M059J (cell line): ENCODE measurements around the gene KCNK18. TPM values are rescaled to one million over a fixed set of nuclear protein-coding genes. Genes with fewer than 3 reads are reported as not detected.
"Not testable (repeated sequence)": the region's sequence is repeated elsewhere in the genome, so short reads cannot be mapped to it uniquely, and the experiment has no call there.

Source experiments
- DNase-seq: peaks from one replicate; pipeline ENCODE4 v3.0.0-alpha.2; 2012; ENCODE audit warnings: low read depth
- total RNA-seq: library from RNA; depleted of rRNA; stranded (reverse); fragments of >200 nt; shearing (Covaris generic); gene quantifications from 2 replicates; pipeline ENCODE4 v1.2.3, GENCODE V29; 2014

The KCNK18 gene
- total RNA-seq, 1 experiment from 2014 or later: not detected

- no peak for DNase-seq
Measured at GRCh38 chr10:117170244-117170643, 27.0 kb upstream of the KCNK18 start.

DNA sequence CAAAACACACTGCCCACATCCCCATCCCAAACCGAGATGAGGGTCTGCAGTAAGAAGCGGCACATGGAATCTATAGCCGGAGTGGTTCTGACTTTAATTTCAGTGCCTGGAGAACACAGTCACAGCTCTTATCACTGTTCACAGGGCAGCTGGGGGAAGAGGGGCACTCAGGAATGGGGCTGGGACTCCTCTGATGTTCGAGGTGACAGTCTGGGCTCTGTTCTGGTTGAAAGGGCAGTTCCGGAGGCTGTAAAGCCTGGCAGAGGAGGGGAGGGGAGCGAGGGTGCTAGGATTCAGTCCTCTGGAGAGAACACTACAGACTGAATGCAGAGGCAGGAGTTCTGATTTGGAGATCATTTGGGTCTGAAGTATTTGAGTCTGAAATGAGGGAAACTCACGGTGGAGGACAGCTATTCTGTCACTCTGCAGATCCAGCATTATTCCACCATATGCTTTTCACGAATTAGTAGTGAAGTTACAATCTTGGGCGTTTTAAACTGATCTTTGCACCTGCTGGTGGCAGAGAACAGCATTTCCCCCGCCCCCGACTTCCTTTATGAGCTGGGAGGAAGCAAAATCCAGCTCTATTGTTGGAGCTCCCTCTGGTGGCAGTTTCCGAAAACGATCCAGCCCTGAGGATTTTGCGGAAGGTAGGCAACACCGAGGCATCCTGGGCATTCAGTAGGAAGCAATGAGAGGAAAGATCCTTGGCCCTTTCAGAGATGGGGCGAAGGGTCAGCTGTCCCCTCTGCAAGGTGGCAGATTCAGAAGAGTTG lies 22.7 kb upstream of the KCNK18 start:
- peak; percentile 73 for DNase-seq

DNA sequence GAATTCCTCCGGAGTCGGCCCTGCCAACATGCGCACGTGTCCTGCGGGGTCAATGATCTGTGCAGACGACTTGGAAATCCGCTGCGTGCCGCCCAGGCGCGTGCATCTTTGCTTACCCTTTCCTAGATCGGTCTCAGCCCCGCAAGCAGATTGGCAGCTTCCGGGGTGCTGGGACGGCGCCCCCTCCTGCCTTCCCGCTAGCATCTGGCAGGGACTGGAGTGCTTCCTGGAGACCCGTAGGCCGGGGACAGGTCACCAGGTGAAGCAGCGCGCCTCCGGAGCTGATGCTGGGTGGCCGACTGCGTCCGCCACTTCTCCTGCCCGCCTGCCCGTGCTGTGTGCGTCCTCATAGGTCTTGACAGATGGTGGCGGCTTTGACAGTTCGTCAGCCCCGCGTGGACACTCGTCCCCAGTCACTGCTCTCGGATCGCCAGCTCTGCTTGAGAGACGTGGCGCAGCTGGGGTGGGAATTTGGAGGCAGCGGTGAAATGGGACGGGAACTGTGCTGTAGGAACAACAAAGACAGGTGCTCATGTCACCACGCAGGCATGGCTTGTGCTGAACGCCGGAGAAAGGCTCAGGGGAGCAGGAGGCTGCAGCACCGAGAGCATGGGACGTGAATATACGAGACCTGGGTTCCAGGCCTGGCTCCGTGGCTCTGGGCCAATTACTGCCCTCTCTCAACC lies 21.9 kb upstream of the KCNK18 start:
- DNase-seq: peak; percentile 12

- DNase-seq: peak; percentile 64
Measured at GRCh38 chr10:117175901-117176534, 21.3 kb upstream of the KCNK18 start.

DNA sequence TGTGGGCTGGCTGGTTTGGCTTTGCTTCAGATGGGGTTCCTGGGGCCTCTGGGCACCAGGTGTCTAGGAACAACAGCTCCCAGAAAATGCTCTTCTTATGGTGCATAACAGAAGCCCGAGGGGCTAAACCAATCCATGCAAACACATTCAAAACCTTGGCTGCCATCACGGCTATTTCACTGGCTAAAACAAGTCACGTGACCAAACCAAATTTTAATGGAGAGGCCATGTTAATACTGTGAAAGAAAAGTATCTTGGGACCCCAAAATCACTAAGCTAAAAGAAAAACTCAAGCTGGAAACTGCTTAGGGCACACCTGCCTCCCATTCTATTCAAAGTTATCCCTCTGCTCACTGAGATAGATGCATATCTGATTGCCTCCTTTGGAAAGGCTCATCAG lies 19.1 kb upstream of the KCNK18 start:
- no peak for DNase-seq

DNA sequence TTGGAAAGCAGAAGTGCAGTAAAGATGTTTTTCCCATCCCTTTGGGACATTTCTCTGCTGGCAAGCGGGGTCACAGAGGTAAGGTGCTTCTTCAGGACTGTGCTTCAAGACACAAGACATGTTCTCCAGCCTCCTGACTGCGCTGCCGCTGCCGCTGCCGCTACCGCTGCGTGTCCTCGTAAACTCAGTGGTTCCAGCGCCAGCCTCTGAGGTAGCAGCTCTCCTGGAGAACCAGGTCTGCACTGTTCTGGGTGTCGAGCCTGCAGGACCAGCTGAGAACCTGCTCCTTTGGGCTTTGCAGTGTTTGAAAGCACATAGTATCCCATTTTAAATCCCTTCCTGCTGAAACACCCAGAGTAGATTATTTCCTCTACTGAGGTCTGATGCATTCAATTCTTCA lies 13.0 kb upstream of the KCNK18 start:
- no peak for DNase-seq

GRCh38 chr10:117184821-117185220 lies 12.5 kb upstream of the KCNK18 start:
- DNase-seq: no peak

DNA sequence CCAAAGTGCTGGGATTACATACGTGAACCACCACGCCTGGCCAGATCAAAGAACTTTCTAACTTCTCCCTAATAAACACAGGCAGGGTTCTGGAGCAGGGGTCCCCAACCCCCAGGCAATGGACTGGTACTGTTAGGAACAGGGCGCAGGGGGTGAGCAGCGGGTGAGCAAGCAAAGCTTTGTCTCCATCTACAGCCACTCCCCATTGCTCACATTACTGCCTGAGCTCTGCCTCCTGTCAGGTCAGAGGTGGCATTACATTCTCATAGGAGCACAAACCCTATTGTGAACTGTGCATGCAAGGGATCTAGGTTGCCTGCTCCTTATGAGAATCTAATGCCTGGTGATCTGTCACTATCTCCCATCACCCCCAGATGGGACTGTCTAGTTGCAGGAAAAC lies 11.5 kb upstream of the KCNK18 start:
- not testable (repeated sequence) for DNase-seq

DNA sequence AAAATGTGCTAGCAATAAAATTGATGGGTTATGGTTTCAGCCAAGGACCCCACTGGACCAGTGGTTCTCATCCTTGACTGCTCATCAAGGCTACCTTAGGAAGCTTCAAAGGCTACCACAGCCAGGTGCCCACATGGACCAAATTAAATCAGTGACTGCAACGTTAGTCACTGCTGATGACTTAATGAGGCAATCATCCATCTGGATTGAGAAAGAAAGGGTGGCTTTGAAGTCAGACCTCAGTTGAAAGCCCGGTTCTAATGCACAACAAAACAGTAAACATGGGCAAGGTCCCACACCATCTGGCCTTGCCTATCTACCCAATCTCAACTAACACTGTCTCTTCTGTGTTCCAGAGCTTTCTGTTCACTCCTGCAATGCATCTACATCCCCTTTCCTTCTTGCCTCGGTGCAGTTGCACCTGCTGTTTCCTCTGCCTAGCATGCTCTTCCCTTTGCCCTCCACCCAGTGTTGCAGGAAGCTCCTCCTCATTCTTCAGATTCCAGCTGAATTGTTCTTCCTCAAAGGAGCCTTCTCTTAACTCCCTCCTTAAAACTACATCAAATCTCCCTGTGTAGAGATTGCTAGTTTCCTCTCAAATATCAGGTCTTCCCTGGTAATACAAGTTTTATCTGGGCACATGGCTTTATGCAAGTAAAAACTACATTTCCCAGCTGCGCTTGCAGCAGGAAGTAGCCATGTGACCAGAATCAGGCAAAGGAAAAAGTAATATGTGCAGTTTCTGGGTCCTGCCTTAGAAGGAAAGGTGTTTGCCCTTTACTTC lies 10.3 kb upstream of the KCNK18 start:
- peak; percentile 67 for DNase-seq

GRCh38 chr10:117188371-117188770 lies 8.9 kb upstream of the KCNK18 start:
- no peak for DNase-seq

- DNase-seq: no peak
Measured at GRCh38 chr10:117189557-117189956, 7.7 kb upstream of the KCNK18 start.

DNA sequence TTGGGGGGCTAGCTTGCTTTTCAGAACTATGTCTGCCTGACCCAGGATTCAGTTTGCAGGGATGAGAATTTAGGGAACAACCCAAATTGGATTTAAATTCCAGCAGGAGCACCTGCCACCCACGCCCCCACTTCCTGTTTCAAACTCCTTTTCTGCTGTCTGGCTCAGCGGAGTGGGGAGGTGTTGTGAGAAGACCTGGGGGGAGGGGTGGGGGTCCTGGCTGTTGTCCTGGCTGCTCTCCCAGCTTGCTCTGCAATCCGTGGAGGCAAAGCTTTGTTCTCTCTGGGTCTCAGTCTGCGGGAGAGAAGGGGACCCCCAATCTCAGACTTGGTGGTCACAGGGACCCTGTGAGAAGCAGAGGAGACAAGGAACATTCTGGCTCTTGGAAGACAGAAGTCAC lies 799 bp downstream of the KCNK18 start:
- no peak for DNase-seq

DNA sequence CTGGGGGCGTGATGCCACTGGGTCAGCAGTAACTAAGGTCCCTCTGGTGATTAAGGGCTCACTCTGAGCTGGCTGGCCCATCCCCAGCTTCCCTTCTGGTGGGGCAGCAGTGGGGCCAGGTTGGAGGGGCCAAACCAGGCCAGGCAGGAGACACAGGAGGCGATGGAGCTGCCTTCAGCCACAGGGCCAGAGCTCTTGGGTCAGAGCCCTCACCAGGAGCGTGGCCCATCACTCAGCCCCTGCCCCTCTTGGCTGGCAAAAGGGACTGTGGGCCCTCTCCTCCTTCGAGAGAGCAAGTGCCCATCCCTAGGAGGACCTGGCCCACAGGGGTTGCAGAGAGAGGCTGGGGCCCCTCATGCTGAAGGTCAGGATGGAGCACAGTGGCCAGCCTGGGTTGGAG lies 4.5 kb downstream of the KCNK18 start:
- no peak for DNase-seq

GRCh38 chr10:117204316-117204715 lies 7.0 kb downstream of the KCNK18 start:
- DNase-seq: no peak

- no peak for DNase-seq
Measured at GRCh38 chr10:117212176-117212575, 14.9 kb downstream of the KCNK18 start.

- peak; percentile 26 for DNase-seq
Measured at GRCh38 chr10:117214401-117214800, 17.1 kb downstream of the KCNK18 start.

- no peak for DNase-seq
Measured at GRCh38 chr10:117215079-117215478, 17.8 kb downstream of the KCNK18 start.

- DNase-seq: no peak
Measured at GRCh38 chr10:117216028-117216427, 18.7 kb downstream of the KCNK18 start.

DNA sequence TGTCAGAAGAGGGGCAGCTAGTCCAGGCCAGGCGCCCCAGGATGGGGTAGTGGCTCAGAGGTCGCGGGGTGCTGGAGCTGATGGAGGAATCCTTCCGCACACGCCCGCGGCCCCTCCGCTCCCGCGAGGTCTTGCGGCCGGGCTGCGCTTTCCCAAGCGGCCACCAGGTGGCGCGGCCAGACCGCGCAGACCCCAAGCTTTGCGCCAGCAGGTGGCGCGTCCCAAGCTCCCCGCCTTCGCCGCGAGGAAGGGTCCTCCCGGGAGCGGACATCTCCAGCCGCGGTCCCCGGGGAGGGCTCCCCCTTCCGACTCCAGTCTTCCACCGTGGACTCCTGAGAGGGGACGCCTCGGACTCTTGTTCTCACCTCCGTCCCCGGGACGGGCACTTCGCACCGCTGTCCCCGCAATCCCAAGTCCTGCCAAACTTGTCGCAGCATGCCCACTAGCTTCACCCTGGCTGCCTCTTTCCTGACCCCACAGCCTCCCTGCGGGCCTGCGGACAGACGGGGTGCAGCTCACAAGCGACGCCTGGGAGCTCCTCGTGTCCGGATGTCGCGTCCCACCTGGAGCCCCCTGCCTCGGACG lies 19.4 kb downstream of the KCNK18 start:
- no peak for DNase-seq

DNA sequence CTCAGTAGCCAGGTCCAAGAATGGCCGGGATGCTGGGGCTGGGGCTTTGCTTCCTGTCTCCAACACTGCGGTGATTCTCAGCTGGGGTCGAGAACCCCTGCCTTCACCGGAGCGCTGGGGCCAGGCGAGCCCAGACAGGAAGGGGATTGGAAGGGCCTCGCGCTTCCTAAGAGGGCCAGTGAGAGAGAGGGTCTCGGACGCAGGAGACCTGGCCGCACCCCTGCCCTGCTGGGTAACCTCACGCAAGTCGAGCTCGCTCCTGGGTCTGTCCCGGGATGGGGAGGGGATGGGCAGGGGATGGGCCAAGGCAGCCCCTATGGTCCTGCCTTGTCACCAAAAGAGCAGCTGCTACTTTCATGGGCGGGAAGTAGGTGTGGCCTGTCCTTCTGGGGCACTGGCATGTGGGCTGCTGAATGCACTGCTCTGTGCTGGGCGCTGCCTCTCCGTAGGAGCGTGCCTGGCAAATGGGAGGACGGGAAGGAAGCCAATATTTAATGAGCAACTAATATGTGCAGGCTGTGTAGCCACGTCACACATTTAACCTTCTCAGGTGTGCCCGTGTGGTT lies 20.0 kb downstream of the KCNK18 start:
- DNase-seq: no peak

DNA sequence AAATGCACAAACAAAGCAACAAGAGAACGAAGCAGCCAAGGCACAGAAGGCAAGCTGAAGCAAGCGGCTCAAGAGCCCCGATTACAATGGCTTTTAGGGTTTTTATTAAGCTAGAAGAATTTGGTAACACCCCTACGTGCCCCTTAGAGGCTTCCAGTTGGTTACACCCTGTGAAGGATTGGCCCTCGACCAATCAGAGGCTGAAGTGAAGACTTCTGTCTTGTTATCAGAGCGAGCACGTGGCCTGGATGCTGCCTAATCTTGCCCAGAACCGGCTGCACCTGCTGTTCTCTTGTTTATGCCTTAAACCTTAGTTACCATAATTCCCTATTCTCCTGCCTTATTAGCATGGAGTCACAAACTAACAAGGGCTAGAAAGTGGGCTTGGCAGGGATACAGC lies 21.4 kb downstream of the KCNK18 start:
- DNase-seq: no peak
